ENCODE results near the gene ZNF3.
A peak's percentile ranks its signal among the peaks of the same experiment; 100 is the strongest.

ZNF3 gene

GRCh38 chr7:100088621-100089457, 7.3 kb upstream of the ZNF3 start, which contains the start of gene COPS6:
Gene COPS6 (plus strand): TSS chr7:100088969. CDS start chr7:100088991, 22 bp downstream.
- DNase-seq (ENCODE audit: low spot score): no peak

DNA sequence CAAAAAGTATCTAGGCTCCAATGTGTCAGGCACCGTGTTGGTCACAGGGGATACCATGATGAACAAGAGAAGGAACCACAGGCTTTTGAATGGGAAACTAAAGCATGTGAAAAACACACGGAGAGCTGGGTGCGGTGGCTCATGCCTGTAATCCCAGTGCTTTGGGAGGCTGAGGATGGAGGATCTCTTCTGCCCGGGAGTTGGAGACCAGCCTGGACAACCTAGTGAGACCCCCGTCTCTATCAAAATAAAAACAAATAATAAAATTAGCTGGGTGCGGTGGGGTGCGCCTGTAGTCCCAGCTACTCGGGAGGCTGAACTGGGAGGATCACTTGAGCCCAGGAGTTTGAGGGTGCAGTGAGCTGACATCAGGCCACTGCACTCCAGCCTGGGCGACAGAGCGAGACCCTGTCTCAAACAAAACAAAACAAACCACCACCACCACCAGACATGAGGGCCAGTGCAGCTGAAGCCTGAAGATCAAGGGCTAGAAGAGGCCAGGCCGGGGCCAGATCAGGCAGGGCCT, 6.6 kb upstream of the ZNF3 start:
- no peak for DNase-seq (ENCODE audit: low spot score)

- peak; percentile 99 for DNase-seq (ENCODE audit: low spot score)
These were observed 5.7 kb upstream of the ZNF3 start for GRCh38 chr7:100087055-100087750.

DNA sequence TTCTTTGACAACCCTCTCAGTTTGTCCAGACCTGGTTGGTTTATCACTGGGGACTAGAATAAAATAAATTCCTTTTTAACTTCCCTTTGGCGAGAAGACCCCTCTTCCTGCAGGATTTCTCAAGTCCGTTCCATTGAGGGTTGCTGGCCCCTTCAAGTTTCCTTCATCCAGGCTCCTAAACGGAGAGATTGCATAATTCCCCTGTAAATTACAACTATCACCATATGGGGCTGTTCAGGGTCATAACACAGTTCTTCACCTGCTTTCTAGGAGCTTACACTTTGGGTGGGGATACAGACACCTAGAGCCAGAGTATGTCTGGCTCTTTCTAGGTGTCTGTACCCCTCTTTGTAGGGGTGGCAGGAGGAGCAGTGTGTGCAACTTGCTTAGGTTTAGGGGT, 4.0 kb upstream of the ZNF3 start:
- DNase-seq (ENCODE audit: low spot score): no peak

GRCh38 chr7:100082978-100083377, 1.5 kb upstream of the ZNF3 start:
- DNase-seq (ENCODE audit: low spot score): no peak

DNA sequence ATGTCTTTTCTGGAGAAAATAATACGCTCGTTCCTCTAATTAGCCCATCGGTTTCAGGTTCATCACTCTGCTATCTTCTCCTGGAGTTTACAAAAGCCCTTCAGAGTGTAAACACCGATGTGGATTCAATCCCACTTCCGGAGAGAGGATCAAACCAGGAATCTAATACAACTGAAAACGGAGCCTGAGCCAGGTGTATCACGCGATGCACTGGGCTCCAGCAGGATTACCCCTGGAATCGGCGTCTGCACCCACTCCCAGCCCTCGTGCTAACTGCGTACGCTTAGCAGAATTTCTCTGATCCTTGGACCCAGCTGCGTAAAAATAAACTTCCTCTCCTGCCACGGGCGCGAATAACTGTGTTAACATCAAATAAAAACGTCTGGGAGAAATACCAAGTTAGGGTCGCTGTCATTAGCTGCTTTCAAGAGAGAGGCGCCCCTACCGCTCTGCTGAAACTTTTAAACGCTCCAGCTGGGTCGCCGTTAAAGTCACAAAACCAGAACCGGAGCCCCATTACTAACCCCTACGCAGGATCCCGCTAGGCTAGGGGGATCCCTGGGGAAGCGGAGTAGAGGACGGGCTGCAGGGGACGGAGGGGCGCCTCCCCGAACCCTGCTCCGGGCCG, 502 bp downstream of the ZNF3 start:
- DNase-seq (ENCODE audit: low spot score): no peak

- DNase-seq (ENCODE audit: low spot score): no peak
These were observed 2.4 kb downstream of the ZNF3 start for GRCh38 chr7:100079024-100079560.

DNA sequence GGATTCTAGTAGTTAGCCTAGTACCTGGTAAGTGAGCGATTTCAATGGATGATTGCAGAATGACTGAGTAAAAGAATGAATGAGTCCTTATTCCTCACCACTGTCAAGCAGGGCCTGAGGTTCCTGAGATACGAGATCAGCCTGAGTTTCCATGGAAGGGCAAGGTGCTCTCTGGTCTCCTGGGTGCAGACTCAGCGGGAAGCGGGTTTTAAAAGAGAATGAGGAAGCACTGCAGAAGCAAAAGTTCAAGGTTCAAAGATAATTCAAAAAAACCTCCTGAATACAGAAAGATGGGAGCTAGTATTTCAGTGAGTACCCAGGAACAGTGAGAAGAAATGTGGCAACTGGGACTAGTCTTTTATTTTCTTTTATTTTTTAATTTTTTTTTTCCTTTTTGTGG, 4.3 kb downstream of the ZNF3 start:
- no peak for DNase-seq (ENCODE audit: low spot score)

DNA sequence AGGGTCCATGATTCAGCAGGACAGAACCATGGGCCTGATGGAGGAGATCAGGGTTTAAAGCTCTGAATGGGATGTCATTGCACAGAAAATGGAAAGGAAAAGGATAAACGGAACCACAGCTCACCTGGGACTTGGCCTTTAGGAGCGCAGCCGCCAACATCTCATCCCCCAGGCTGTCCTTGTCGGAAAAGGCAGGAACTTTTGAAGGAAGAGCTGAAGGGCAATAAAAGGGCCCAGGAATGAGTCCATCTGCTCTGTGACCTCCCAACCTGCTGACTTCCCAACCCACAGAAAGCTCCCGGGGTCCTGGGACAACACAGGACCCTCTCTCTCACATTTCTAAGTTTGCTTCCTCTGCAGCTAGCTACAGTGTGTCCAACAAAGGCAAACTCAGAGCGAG, 6.1 kb downstream of the ZNF3 start:
- no peak for DNase-seq (ENCODE audit: low spot score)

DNA sequence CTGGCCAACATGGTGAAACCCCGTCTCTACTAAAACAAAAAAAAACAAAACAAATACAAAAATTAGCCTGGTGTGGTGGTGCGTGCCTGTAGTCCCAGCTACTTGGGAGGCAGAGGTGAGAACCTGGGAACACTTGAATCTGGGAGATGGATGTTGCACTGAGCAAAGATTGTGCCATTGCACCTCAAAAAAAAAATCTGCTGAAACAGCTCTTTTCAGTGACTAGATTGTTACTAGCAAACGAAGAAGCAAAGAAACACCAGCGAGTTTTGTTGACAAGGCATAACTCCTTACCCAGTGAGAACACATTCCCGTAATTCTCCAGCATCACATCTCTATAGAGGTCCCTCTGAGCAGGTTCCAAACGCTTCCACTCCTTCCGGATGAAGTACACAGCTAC, 6.7 kb downstream of the ZNF3 start:
- no peak for DNase-seq (ENCODE audit: low spot score)

- no peak for DNase-seq (ENCODE audit: low spot score)
These were observed 9.1 kb downstream of the ZNF3 start for GRCh38 chr7:100072462-100072861.

DNA sequence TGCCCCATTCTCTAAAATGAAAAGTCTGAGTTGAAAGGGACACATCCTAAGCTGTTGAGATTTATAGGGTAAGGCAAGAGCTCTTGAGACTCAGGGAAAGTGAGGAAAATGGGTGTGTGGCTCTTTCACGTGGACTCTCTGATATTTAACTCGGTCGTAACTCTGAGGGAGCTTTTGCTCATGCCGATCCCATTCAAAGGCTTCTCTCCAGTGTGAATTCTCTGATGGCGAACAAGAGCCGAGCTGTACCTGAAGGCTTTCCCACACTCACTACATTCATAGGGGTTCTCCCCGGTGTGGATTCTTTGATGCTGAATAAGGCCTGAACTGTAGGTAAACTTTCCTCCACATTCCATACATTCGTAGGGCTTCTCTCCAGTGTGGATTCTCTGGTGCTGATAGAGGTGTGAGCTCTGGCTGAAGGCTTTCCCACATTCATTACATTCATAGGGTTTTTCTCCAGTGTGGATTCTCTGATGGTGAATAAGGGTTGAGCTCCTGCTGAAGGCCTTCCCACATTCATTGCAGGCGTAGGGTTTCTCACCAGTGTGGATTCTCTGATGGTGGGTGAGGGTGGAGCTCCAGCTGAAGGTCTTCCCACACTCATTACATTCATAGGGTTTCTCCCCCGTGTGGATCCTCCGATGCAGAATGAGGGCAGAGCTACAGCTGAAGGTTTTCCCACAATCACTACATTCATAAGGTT, 10.4 kb downstream of the ZNF3 start:
- DNase-seq (ENCODE audit: low spot score): no peak

- DNase-seq (ENCODE audit: low spot score): no peak
These were observed 11.5 kb downstream of the ZNF3 start for GRCh38 chr7:100069991-100070390.

DNA sequence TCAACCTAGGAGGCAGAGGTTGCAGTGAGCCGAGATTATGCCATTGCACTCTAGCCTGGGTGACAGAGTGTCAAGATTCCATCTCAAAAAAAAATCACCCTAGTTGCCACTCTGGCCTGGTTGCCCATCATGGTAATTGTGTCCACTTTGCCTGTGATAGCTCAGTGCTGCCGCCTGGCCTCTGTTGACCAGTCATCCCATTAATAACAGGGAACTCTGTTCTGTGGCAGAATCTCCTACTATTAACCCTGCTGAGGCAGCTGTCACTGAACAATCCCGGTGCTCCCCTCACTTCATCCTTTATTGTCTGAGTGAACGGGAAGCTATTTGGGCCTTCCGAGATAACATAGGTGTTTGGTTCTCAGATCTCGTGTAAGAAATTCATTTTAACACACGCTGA, 14.6 kb downstream of the ZNF3 start:
- no peak for DNase-seq (ENCODE audit: low spot score)

GRCh38 chr7:100065452-100066186, 15.9 kb downstream of the ZNF3 start:
- DNase-seq (ENCODE audit: low spot score): no peak

- no peak for DNase-seq (ENCODE audit: low spot score)
These were observed 17.4 kb downstream of the ZNF3 start for GRCh38 chr7:100064162-100064561.

- no peak for DNase-seq (ENCODE audit: low spot score)
These were observed 18.1 kb downstream of the ZNF3 start for GRCh38 chr7:100063376-100063775.

DNA sequence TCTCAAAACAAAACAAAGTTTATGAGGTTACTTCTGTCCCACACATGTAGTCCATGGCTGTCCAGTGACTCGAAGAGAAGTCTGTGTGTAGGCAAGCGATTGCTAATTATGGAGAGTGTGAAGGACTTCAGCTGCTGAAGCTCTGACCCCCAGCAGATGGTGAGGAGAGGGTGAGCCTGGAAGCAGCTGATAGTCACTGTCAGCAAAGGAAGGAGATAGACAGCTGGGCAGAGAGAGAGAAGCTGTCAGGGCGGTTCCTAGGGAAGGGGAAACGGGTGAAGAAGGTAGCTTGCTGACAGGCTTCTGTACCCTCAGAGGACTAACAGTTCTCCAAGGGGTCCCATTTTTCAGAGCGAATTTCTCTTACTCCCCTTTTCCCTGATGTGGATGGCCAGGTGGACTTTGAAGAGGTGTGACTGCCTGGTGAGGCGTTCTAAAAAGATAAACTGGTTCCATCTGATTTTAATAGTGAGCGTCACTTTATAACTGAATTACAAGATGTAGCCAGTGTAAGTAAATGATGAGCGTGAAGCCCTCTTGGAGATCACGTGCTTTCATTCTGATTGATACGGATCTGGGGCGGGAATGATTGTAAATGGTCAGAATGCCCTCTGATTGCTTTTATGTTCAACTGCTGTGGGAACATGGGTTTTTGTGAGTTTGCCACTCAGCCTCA, 19.9 kb downstream of the ZNF3 start:
- no peak for DNase-seq (ENCODE audit: low spot score)

GRCh38 chr7:100059251-100059739, 22.2 kb downstream of the ZNF3 start:
- DNase-seq (ENCODE audit: low spot score): no peak

- no peak for DNase-seq (ENCODE audit: low spot score)
These were observed 24.5 kb downstream of the ZNF3 start for GRCh38 chr7:100057006-100057405.

All from kidney capillary endothelial cell (primary cell).